Choroid plexus epithelial cell (primary cell): ENCODE data around the gene BTBD9.

Experiments used
- DNase-seq: peaks from one replicate; pipeline ENCODE4 v3.0.0-alpha.2; 2010; ENCODE audit warnings: low read depth
- H3K4me3 ChIP-seq: 2 replicates; pipeline ENCODE4 v1.5.1; 2011; ENCODE audit warnings: low read depth, mild to moderate bottlenecking, control low read depth, low read length, moderate library complexity
- TF ChIP-seq, protein P1 (sequence below): conservative IDR thresholded peaks from 2 replicates; pipeline ENCODE4 v1.5.1; 2011; ENCODE audit warnings: low read depth, mild to moderate bottlenecking, control low read depth, inconsistent platforms, low read length, moderate library complexity

BTBD9 gene

DNA sequence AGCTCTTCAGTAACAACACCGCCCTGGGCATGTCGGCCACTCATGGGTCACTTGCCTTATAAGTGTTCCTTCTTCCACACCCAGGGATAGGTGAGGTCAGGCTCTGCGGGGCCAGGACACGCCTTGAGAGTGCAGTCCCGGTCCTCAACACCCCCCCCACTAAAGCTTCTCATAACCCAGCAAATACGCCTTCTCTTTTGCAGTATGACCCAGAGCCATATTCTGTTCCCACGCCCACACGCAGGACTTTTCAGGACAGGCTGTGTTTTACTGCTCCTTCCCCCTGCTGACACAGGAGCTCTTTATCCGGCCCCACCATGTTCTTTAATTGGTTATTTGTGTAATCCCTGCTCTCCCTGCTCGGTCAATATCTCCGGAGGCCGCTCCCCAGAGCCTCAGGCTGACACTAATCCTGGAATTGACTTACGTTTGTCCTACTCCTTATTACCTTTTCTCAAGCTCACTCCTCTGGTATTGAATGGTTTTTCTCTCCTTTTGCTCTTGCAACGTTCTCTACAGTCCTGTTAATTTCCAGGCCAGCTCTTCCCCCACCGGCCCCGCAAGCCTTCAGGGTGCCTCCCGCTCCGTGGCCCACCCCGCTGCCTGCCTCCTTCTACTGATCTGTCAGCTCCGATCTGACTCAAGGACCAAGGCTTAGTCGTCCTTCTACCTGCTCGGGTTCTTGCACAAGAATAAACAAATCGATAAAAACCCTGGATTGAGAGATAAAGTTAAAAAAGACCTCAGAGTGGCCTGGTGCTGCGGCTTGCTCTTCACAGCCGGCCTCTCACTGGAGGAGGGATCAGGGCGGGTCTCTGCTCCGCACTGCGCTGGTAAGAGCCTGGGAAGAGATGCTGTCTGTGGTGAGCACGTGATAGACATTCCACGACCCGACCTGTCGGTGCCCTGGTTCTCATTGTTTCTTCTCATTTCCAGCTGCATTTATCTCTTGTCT lies 462.7 kb downstream of the BTBD9 start:
- peak overlapping the region; percentile 17 for H3K4me3 ChIP-seq
- TF ChIP-seq, protein P1, sequence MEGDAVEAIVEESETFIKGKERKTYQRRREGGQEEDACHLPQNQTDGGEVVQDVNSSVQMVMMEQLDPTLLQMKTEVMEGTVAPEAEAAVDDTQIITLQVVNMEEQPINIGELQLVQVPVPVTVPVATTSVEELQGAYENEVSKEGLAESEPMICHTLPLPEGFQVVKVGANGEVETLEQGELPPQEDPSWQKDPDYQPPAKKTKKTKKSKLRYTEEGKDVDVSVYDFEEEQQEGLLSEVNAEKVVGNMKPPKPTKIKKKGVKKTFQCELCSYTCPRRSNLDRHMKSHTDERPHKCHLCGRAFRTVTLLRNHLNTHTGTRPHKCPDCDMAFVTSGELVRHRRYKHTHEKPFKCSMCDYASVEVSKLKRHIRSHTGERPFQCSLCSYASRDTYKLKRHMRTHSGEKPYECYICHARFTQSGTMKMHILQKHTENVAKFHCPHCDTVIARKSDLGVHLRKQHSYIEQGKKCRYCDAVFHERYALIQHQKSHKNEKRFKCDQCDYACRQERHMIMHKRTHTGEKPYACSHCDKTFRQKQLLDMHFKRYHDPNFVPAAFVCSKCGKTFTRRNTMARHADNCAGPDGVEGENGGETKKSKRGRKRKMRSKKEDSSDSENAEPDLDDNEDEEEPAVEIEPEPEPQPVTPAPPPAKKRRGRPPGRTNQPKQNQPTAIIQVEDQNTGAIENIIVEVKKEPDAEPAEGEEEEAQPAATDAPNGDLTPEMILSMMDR = no peak
- peak; percentile 77 for DNase-seq

DNA sequence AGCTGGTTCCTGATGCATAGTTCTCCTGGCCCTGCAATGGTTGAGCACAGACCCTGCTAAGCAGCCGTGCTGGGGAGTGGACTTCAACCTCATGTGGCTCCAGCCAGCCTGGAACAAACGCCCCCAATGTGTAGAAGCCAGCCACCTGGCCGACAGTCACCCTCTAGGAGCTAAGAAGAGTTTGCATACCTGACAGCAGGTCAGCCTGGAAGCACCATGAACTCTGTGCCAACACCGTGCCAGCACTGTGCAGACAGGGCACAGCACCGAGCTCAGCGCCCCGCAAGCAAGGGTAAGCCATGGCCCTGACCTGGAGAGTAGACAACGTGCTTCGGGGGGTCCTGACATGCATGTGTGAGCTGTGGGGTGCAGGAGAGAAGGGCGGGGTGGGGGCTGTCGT lies 463.9 kb downstream of the BTBD9 start:
- DNase-seq = no peak
- TF ChIP-seq, protein P1 = no peak
- no peak overlapping the region for H3K4me3 ChIP-seq

GRCh38 chr6:38174806-38175495 lies 464.8 kb downstream of the BTBD9 start:
- TF ChIP-seq, protein P1 = no peak
- H3K4me3 ChIP-seq = no peak overlapping the region
- DNase-seq = no peak

GRCh38 chr6:38174315-38174714 lies 465.4 kb downstream of the BTBD9 start:
- no peak for DNase-seq
- TF ChIP-seq, protein P1 = no peak
- H3K4me3 ChIP-seq = no peak overlapping the region

DNA sequence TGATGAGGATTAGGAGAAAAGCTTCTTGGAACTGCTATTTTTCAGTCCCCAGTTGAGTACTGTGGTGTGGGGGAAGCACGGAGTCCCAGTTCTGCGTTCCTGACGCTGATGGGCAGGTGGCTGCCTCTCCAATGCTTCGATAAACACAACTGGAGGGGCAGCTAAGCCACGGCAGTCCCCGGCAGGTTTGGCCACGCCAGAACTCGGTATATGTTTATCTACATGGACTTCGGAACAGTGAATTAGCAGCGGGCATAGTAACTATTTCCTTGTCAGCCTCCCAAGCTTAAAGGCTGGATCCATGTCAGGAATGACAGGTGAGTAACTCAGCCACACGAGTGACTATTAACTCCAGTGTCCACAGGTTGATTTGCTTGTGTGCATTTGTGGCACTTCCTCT lies 465.8 kb downstream of the BTBD9 start:
- H3K4me3 ChIP-seq = no peak overlapping the region
- no peak for DNase-seq
- TF ChIP-seq, protein P1 = no peak

- no peak overlapping the region for H3K4me3 ChIP-seq
- TF ChIP-seq, protein P1 = no peak
- DNase-seq = no peak
Measured at GRCh38 chr6:38172739-38173410, 466.9 kb downstream of the BTBD9 start.
